Thyroid gland (tissue), 4 donors: ENCODE measurements around the gene ARPC4.

ENCODE experiments used
- CTCF ChIP-seq, 6 experiments: fragments of 200-600 bp in 3 of 6; fragments of 450-650 bp in 3 of 6; sonication (generic) in 3 of 6; IDR thresholded peaks; one replicate each; pipeline ENCODE4 v1.5.1; 2016 to 2019; ENCODE audit warnings: antibody characterized with exemption in 6 of 6, mild to moderate bottlenecking in 2 of 6, inconsistent platforms in 1 of 6, moderate library complexity in 1 of 6
- POLR2A ChIP-seq, 2 donors: fragments of 450-650 bp; IDR thresholded peaks; one replicate each; pipeline ENCODE4 v1.6.1; 2017; ENCODE audit warnings: antibody characterized with exemption in 2 of 2, mild to moderate bottlenecking in 2 of 2, moderate library complexity in 1 of 2

GRCh38 chr3:9760779-9761505 is 31.9 kb upstream of the ARPC4 start:
- TF ChIP-seq CTCF (IDR thresholded peaks at IDR 0.05) = no peak
- TF ChIP-seq POLR2A (IDR thresholded peaks at IDR 0.05) = no peak
